Ovary (tissue), 3 donors: ENCODE data around the gene LAMA2.

ENCODE experiments used
- EP300 ChIP-seq: sonication (generic); formaldehyde crosslinking; IDR thresholded peaks from one replicate; pipeline ENCODE4 v1.6.1; 2017; ENCODE audit warnings: antibody characterized with exemption
- POLR2A ChIP-seq: fragments of 450-650 bp; IDR thresholded peaks from one replicate; pipeline ENCODE4 v1.6.1; 2017; ENCODE audit warnings: antibody characterized with exemption, mild to moderate bottlenecking, moderate library complexity
- TF ChIP-seq, protein P1 (sequence below), 3 donors: fragments of 450-650 bp in 2 of 3; fragments of 200-600 bp in 1 of 3; IDR thresholded peaks; one replicate each; pipeline versions ENCODE4 v1.5.1 to v1.8.0; 2016 to 2022; ENCODE audit warnings: antibody characterized with exemption in 3 of 3, mild to moderate bottlenecking in 1 of 3
- donor health status: DM: no; HTN: no; CAD: no.

DNA sequence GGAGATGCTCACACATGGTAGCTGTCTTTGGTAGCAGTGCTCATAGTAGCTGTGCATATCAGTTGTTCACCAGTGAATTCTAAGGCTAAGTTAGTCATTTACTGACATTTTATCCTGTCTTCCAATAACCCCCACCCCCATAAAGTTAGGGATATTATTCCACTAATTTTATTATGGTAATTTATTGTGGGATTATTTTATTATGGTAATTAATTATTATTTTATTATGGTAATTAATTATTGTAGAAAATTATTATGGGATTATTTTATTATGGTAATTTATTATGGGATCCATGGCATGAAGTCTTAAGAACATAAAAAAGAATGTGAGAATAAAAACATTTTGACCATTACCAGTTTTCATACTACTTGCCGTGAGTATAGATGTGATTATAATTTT lies 406.5 kb downstream of the LAMA2 start:
- TF ChIP-seq, protein P1, sequence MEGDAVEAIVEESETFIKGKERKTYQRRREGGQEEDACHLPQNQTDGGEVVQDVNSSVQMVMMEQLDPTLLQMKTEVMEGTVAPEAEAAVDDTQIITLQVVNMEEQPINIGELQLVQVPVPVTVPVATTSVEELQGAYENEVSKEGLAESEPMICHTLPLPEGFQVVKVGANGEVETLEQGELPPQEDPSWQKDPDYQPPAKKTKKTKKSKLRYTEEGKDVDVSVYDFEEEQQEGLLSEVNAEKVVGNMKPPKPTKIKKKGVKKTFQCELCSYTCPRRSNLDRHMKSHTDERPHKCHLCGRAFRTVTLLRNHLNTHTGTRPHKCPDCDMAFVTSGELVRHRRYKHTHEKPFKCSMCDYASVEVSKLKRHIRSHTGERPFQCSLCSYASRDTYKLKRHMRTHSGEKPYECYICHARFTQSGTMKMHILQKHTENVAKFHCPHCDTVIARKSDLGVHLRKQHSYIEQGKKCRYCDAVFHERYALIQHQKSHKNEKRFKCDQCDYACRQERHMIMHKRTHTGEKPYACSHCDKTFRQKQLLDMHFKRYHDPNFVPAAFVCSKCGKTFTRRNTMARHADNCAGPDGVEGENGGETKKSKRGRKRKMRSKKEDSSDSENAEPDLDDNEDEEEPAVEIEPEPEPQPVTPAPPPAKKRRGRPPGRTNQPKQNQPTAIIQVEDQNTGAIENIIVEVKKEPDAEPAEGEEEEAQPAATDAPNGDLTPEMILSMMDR (IDR thresholded peaks at IDR 0.05), result no peak
- TF ChIP-seq POLR2A (no peak), EP300 (no peak)
